ENCODE data around the gene MYO3B.

The MYO3B gene

DNA sequence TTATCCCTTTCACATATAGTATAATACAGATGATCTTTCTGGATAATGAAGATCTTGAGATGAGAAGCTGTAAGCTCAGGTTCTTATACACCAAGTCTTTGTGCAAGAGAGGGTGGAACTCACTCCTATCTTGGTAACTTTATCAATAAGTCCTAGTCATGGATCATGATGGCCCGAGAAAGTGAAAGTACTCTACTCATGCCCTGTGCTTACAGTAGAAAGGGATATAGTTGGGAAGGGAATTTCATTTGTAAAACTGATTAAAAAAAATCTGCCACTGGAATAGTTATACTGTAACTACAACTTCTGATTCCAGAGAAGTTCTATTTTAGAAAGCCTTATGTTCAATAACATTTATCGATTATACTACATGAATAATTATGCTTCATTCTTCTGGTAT, 51.8 kb downstream of the MYO3B start:
- no peak overlapping the region for H3K27ac ChIP-seq
- TF ChIP-seq, protein P1, sequence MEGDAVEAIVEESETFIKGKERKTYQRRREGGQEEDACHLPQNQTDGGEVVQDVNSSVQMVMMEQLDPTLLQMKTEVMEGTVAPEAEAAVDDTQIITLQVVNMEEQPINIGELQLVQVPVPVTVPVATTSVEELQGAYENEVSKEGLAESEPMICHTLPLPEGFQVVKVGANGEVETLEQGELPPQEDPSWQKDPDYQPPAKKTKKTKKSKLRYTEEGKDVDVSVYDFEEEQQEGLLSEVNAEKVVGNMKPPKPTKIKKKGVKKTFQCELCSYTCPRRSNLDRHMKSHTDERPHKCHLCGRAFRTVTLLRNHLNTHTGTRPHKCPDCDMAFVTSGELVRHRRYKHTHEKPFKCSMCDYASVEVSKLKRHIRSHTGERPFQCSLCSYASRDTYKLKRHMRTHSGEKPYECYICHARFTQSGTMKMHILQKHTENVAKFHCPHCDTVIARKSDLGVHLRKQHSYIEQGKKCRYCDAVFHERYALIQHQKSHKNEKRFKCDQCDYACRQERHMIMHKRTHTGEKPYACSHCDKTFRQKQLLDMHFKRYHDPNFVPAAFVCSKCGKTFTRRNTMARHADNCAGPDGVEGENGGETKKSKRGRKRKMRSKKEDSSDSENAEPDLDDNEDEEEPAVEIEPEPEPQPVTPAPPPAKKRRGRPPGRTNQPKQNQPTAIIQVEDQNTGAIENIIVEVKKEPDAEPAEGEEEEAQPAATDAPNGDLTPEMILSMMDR (IDR thresholded peaks at IDR 0.05) = no peak
- H3K4me3 ChIP-seq = no peak overlapping the region
- no peak for DNase-seq (ENCODE audit: low spot score)

DNA sequence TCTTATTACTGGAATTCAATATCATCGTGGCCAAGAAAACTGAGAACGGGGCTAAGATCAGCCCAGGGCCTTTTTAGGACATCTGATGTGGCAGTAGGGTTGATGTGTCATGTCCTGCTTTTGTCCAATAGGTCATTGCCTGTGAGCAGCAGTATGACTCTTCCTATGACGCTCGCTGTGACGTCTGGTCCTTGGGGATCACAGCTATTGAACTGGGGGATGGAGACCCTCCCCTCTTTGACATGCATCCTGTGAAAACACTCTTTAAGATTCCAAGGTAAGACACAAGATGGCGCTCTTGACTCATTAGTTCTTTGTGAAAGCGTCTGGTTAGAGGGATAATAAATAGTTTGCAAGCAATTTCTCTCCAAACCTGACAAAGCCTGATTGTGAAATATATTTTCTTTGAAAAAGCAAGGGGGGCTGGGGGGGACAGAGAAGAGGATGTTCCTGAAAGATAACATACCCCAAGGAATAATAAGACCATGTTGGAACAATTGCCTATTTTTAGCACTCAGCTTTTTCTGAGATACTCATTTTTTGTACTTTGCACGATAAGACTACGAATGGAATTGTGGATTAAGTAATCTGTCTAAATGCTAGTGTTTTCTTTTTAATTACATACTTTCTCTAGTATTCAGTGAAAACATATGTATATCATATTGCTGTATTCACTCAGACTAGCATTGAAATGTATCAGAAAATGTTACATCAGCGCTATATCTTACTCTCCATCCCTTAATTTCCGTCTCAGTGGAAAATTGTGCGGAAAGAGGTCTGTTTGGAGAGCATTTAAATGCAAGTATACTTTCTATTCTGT, 58.1 kb downstream of the MYO3B start:
- H3K4me3 ChIP-seq = no peak overlapping the region
- TF ChIP-seq, protein P1 (IDR thresholded peaks at IDR 0.05) = no peak
- no peak overlapping the region for H3K27ac ChIP-seq
- no peak for DNase-seq (ENCODE audit: low spot score)

DNA sequence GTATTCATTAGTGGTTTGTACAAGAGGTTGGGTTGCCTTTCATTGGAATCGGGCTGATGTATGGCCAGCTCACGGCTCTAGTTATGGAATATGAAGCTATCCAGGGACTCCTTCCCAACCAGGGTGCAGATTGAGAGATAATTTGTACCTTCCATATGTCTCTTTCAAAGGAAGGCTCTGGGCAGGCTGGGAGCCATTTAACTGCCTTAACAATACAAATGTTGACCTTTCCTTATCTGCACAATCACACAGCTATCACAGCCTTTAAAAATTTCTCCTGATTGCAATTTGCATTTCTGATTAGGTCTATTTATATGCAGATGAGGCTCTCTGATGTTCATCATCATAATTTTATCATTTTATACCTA, 58.7 kb downstream of the MYO3B start:
- DNase-seq (ENCODE audit: low spot score) = no peak
- Histone ChIP-seq H3K4me3 (no peak overlapping the region), H3K27ac (no peak overlapping the region)
- TF ChIP-seq, protein P1 (IDR thresholded peaks at IDR 0.05) = no peak

DNA sequence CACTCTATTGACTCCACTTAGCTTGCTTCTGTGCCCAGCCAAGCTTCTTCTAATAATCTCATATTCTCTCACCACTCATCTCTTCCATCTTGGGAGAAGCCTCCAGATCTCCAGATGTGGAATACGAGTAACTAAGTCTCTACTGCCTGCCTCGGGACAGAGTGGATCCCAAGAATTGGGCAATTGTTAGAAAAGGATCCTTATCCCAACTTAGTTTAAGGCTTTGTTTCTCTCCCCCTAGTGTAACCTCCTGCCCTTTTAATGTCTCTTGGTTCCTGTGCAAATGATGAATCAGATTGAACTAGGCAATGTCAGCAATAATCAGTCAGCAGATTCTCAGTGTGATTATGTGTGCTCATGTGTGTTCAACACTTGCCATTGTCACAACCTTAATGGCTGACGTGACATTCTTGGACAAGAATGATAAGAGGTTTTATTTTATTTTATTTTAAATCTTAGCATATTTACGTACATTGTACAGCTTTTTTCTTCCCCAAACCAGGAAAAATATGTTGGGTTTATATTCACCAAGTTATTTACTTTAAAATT, 59.7 kb downstream of the MYO3B start:
- Histone ChIP-seq H3K4me3 (no peak overlapping the region), H3K27ac (no peak overlapping the region)
- no peak for DNase-seq (ENCODE audit: low spot score)
- TF ChIP-seq, protein P1 (IDR thresholded peaks at IDR 0.05) = no peak

DNA sequence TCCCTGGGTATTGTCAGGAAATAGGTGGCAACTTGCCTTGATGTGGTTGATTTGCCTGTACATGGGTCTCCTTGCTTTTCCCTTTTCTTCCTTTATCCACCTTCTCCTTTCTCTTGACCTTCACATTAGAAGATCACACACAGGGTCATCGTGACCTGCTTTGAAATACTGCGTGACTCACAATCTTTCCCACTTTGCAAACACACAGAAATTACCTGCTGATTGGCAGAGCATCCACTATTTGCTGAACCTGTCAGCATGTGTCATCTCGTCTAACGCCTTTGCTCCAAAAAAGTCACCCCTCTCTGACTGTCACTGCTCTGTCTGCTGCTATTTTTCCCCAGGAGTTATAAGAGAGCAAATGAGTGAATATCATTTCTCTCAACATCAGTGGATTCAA, 60.8 kb downstream of the MYO3B start:
- TF ChIP-seq, protein P1 (IDR thresholded peaks at IDR 0.05) = no peak
- no peak for DNase-seq (ENCODE audit: low spot score)
- no peak overlapping the region for H3K27ac ChIP-seq
- no peak overlapping the region for H3K4me3 ChIP-seq

DNA sequence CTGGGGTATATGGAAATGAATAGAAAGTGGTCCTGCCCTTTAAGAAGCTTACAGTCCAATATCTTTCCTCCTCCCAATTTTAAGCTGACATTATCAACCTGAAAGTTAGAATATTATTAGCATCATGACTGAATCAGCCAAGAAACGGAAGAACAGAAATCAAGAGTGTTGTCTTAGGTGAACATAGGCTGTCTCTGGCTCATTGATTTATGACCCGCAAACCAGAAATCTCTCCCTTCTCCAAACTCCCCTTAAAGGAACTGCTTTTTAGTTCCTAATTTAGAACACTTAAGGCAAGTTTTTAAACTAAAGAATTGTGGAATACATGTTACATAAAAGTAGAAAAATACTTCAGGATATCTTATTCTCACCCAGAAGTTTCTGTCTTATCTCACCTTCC, 62.7 kb downstream of the MYO3B start:
- no peak overlapping the region for H3K27ac ChIP-seq
- no peak for DNase-seq (ENCODE audit: low spot score)
- no peak overlapping the region for H3K4me3 ChIP-seq
- TF ChIP-seq, protein P1 (IDR thresholded peaks at IDR 0.05) = no peak

DNA sequence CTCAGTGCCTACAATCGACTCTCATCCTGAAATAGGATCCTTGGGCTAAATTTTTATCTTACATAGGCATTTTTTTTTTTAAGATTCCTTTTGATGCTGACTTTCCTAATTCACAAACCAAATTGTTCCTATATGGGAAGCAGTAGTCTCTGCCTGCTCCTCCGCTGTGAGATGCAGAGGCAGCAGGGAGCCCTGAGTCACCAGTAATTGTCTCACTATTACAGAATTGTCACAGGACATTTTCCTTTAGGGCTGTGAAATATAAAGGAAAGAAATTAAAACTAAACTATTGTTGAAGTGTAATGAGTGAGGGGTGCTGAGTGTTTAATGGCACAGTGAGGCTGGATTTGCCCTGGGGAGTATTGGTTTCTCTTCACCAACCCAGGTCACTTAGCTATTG, 63.8 kb downstream of the MYO3B start:
- Histone ChIP-seq H3K4me3 (no peak overlapping the region), H3K27ac (no peak overlapping the region)
- TF ChIP-seq, protein P1 (IDR thresholded peaks at IDR 0.05) = no peak
- no peak for DNase-seq (ENCODE audit: low spot score)

Measured in coronary artery (tissue), 2 donors.